Neural progenitor cell (in vitro differentiated cells): Measurements from ENCODE around the gene SETD3.

ENCODE experiments used
- CTCF ChIP-seq: fragments of 200-600 bp; sonication (generic); IDR thresholded peaks from 2 replicates; pipeline ENCODE4 v1.5.1; 2017; ENCODE audit warnings: antibody characterized with exemption, mild to moderate bottlenecking
- EZH2 ChIP-seq: fragments of 200-600 bp; sonication (generic); IDR thresholded peaks from 2 replicates; pipeline ENCODE4 v1.6.1; 2017; ENCODE audit warnings: antibody characterized with exemption, mild to moderate bottlenecking, moderate library complexity

DNA sequence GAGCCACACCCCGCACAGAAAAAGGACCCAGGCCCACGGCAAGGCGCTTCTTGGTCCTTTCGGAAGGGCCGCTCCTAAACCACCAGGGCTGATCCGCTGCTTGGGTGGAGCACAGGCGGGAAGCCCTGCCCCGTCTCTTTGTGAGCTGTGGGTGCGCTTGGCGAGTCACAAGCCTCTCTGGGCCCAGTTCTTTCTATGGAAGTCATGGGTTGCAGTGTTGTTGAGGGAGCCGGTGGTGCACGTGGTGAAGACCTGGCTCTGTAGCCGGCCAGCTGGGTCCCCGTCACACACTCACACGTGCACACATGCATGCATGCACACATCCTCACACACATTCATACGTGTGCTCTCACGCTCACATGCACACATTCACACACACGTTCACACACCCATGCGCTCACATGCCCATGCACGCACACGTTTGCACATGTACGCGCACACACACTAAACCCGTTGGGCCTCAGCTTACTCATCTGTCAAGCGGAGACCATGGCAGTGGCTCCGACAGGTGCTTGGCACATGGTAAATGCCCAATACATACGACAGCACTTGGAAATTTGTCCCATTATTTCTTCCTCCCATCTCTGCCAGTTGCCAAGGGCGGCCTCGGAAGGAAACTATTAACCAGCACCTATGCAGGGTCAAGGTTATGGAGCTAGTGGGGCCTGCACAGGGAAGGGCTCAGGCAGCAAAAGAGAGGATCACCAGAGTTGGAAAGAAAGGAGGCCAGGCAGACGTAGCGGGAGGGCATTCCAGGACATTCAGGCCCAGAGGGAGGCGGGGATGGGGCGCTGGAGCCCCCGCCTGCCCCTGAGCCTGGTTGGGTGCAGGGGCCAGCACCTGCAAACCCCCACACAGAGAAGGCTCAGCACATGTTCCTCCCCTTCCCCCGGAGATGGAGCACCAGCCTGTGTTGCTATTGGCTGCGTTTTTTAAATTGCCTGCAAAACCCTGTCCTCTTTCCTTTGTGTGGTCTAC lies 96.9 kb downstream of the SETD3 start:
- TF ChIP-seq CTCF = no peak
- no peak for TF ChIP-seq EZH2
